HUES64 (cell line): ENCODE data around the gene HSPBP1.

Source experiments
- H3K27ac ChIP-seq: 2 replicates; pipeline ENCODE4 v1.7.0; 2013; ENCODE audit warnings: low read depth, low read length, inconsistent platforms
- H3K27me3 ChIP-seq: 2 replicates; pipeline ENCODE4 v1.6.1; 2013; ENCODE audit warnings: mild to moderate bottlenecking, low read length; ENCODE audit not compliant: insufficient read depth
- H3K36me3 ChIP-seq: 2 replicates; pipeline ENCODE4 v1.6.1; 2013; ENCODE audit warnings: mild to moderate bottlenecking, low read length; ENCODE audit not compliant: insufficient read depth
- H3K4me1 ChIP-seq: 2 replicates; pipeline ENCODE4 v1.6.1; 2013; ENCODE audit warnings: mild to moderate bottlenecking, low read length, moderate library complexity; ENCODE audit not compliant: insufficient read depth
- H3K4me3 ChIP-seq: 2 replicates; pipeline ENCODE4 v1.5.1; 2013; ENCODE audit warnings: mild to moderate bottlenecking, low read length, moderate library complexity
- H3K9ac ChIP-seq: 2 replicates; pipeline ENCODE4 v1.6.1; 2013; ENCODE audit warnings: mild to moderate bottlenecking, low read depth, low read length
- H3K9me3 ChIP-seq: 2 replicates; pipeline ENCODE4 v1.6.1; 2013; ENCODE audit warnings: low read depth, low read length; ENCODE audit not compliant: insufficient read depth
- WGBS: fragments of 150-250, 120-280 bp; methylation state at CpG from one replicate; pipeline ENCODE4 v1.1.7; 2013; ENCODE audit warnings: missing lambda C conversion rate; 5-methylcytosine and 5-hydroxymethylcytosine counted together

Gene HSPBP1

GRCh38 chr19:55220525-55220924, 59.4 kb downstream of the HSPBP1 start:
- Histone ChIP-seq H3K4me3 (no peak overlapping the region), H3K4me1 (no peaks in the 10 kb centered on the region), H3K9ac (no peak overlapping the region), H3K36me3 (no peaks in the 10 kb centered on the region), H3K27ac (no peak overlapping the region), H3K9me3 (0 out of 2 replicates have a peak, but pooled peaks cover 3% of the 10 kb centered on the region), H3K27me3 (no peaks in the 10 kb centered on the region)
- WGBS: 79% methylated on average over 9 of the region's 9 CpGs

- Histone ChIP-seq H3K27ac (peak overlapping the region; percentile 75; the same call in 1 of the 2 replicates), H3K9ac (peak overlapping the region; percentile 52), H3K36me3 (no peaks in the 10 kb centered on the region)
These were observed 63.3 kb downstream of the HSPBP1 start for GRCh38 chr19:55216461-55217198.

GRCh38 chr19:55213547-55213946, 66.4 kb downstream of the HSPBP1 start:
- 91% methylated on average over 7 of the region's 7 CpGs for WGBS

More at GRCh38 chr19:55216461-55217198, 63.3 kb downstream of the HSPBP1 start:
- H3K27me3 ChIP-seq: no peaks in the 10 kb centered on the region
- WGBS: 5% methylated on average over 33 of the region's 36 CpGs
- H3K4me3 ChIP-seq: peak overlapping the region; percentile 67
- H3K4me1 ChIP-seq: no peaks in the 10 kb centered on the region
- peaks cover 13% of the 10 kb centered on the region for H3K9me3 ChIP-seq

GRCh38 chr19:55212447-55212846, 67.5 kb downstream of the HSPBP1 start:
- Histone ChIP-seq H3K27ac (no peak overlapping the region), H3K36me3 (no peaks in the 10 kb centered on the region), H3K4me1 (no peaks in the 10 kb centered on the region), H3K27me3 (no peaks in the 10 kb centered on the region), H3K9me3 (peaks cover 10% of the 10 kb centered on the region), H3K9ac (no peak overlapping the region), H3K4me3 (no peak overlapping the region)
- WGBS: 88% methylated on average over 3 of the region's 3 CpGs

More at GRCh38 chr19:55213547-55213946, 66.4 kb downstream of the HSPBP1 start:
- Histone ChIP-seq H3K4me1 (no peaks in the 10 kb centered on the region), H3K9me3 (peaks cover 10% of the 10 kb centered on the region), H3K36me3 (no peaks in the 10 kb centered on the region), H3K9ac (no peak overlapping the region), H3K27me3 (no peaks in the 10 kb centered on the region), H3K27ac (no peak overlapping the region), H3K4me3 (no peak overlapping the region)
